CD4-positive, alpha-beta T cell (primary cell): ENCODE results near the gene CYGB. TPM values are rescaled to one million over a fixed set of nuclear protein-coding genes. Genes with fewer than 3 reads are reported as not detected.
"Not testable (repeated sequence)": the region's sequence is repeated elsewhere in the genome, so short reads cannot be mapped to it uniquely, and the experiment has no call there.

ENCODE experiments used
- ATAC-seq: fragments of 200-7000 bp; cut with Tn5 transposase; one replicate; pipeline ENCODE4 v1.10.0; 2022; ENCODE audit warnings: mild to moderate bottlenecking; ENCODE audit not compliant: poor library complexity
- CTCF ChIA-PET: fragments of 350-600 bp; sonication (Branson Sonifier 250); formaldehyde crosslinking; loops from one replicate; lab custom pipeline; 2021; ENCODE audit warnings: antibody characterized with exemption, inconsistent platforms; lab: Charles Lee
- POLR2A ChIA-PET: fragments of 350-600 bp; sonication (Branson Sonifier 250); formaldehyde crosslinking; loops from one replicate; lab custom pipeline; 2021; ENCODE audit warnings: antibody characterized with exemption, inconsistent platforms; lab: Charles Lee
- DNase-seq, 14 experiments: peaks; one replicate each; pipeline ENCODE4 v3.0.0-alpha.2; 2013 to 2020; ENCODE audit warnings: mixed read lengths in 2 of 14
- H3K27ac ChIP-seq, 2 donors: one replicate each; pipeline versions ENCODE4 v1.5.1 to v1.7.0; 2013; ENCODE audit warnings: low read length in 2 of 2, low read depth in 1 of 2, mild to moderate bottlenecking in 1 of 2
- H3K27me3 ChIP-seq, 2 experiments: 1 replicate in 1 of 2; 2 replicates in 1 of 2; pipeline versions ENCODE4 v1.6.1 to v1.7.0; 2013; ENCODE audit warnings: low read length in 2 of 2, control low read depth in 1 of 2, mild to moderate bottlenecking in 1 of 2, moderate library complexity in 1 of 2; ENCODE audit not compliant: insufficient read depth in 2 of 2, control insufficient read depth in 1 of 2
- H3K36me3 ChIP-seq: one replicate; pipeline ENCODE4 v1.6.1; 2013; ENCODE audit warnings: low read length, control low read depth; ENCODE audit not compliant: insufficient read depth
- H3K4me1 ChIP-seq: one replicate; pipeline ENCODE4 v1.6.1; 2013; ENCODE audit warnings: low read length, control low read depth; ENCODE audit not compliant: insufficient read depth
- H3K4me3 ChIP-seq: one replicate; pipeline ENCODE4 v1.5.1; 2013; ENCODE audit warnings: mild to moderate bottlenecking, low read length, moderate library complexity
- H3K9me3 ChIP-seq, 2 experiments: 1 replicate in 1 of 2; 2 replicates in 1 of 2; pipeline versions ENCODE4 v1.6.1 to v1.7.0; 2013; ENCODE audit warnings: low read length in 2 of 2, mild to moderate bottlenecking in 2 of 2, control low read depth in 1 of 2, moderate library complexity in 1 of 2; ENCODE audit not compliant: control insufficient read depth in 1 of 2, insufficient read depth in 1 of 2
- H3K27ac Mint-ChIP-seq: one replicate; pipeline ENCODE4 v1.8.0; 2020; ENCODE audit warnings: mixed read lengths
- H3K27me3 Mint-ChIP-seq: one replicate; pipeline ENCODE4 v1.8.0; 2021; ENCODE audit warnings: mixed read lengths
- H3K36me3 Mint-ChIP-seq: one replicate; pipeline ENCODE4 v1.8.0; 2021; ENCODE audit warnings: low read depth, mixed read lengths
- H3K4me1 Mint-ChIP-seq: one replicate; pipeline ENCODE4 v1.8.0; 2021; ENCODE audit warnings: low read depth, mixed read lengths
- H3K4me3 Mint-ChIP-seq: one replicate; pipeline ENCODE4 v1.8.0; 2020; ENCODE audit warnings: mild to moderate bottlenecking, mixed read lengths
- H3K9me3 Mint-ChIP-seq: one replicate; pipeline ENCODE4 v1.8.0; 2020; ENCODE audit warnings: mixed read lengths
- intact Hi-C, 2 experiments: fragments of 100-400 bp; cut with DNase I in 1 of 2; cut with micrococcal nuclease in 1 of 2; formaldehyde crosslinking; loops; one replicate each; pipeline versions ENCODE4 v1.15.1 to v1.9.0; 2023 to 2025; cut with DNase I, micrococcal nuclease
- total RNA-seq, 174 experiments: library from RNA in 2 of 174; stranded (reverse) in 2 of 174; gene quantifications; one replicate each; pipeline ENCODE4 v1.2.3 and lab custom pipeline; 2021 to 2026
- TF ChIP-seq, protein P1 (sequence below): fragments of 200-600 bp; IDR thresholded peaks from one replicate; pipeline ENCODE4 v1.8.0; 2022; ENCODE audit warnings: antibody characterized with exemption, mild to moderate bottlenecking

CYGB gene
- total RNA-seq, 2 experiments from 2014 or later: not detected

DNA sequence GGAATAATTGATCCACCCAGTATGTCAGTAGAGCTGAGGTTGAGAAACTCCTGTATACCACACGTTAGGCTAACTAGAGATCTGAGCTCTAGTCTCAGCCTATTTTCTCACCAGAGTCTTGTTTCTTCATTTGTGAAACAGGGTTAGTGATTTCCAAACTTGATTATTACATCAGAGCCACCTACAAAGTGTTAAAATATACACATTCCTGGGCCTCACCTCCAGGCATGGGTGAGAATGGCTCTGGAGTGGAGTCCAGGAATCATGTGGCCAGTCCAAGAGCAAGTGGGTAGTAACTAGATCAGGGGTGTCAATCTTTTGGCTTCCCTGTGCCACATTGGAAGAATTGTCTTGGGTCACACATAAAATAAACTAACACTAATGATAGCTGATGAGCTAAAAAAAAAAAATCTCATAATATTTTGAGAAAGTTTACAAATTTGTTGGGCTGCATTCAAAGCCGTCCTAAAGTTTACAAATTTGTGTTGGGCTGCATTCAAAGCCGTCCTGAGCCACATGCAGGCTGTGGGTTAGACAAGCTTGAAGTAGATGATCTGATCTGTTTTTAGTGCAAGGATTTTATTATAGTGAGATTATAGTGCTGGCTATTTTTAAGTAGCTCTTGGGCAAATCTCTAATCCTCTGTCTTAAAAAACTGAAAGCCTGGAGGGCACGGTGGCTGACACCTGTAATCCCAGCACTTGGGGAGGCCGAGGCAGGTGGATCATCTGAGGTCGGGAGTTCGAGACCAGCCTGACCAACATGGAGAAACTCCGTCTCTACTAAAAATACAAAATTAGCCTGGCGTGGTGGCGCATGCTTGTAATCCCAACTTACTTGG is 22.7 kb upstream of the CYGB start:
- H3K9me3 Mint-ChIP-seq: no peaks in the 10 kb centered on the region
- TF ChIP-seq, protein P1, sequence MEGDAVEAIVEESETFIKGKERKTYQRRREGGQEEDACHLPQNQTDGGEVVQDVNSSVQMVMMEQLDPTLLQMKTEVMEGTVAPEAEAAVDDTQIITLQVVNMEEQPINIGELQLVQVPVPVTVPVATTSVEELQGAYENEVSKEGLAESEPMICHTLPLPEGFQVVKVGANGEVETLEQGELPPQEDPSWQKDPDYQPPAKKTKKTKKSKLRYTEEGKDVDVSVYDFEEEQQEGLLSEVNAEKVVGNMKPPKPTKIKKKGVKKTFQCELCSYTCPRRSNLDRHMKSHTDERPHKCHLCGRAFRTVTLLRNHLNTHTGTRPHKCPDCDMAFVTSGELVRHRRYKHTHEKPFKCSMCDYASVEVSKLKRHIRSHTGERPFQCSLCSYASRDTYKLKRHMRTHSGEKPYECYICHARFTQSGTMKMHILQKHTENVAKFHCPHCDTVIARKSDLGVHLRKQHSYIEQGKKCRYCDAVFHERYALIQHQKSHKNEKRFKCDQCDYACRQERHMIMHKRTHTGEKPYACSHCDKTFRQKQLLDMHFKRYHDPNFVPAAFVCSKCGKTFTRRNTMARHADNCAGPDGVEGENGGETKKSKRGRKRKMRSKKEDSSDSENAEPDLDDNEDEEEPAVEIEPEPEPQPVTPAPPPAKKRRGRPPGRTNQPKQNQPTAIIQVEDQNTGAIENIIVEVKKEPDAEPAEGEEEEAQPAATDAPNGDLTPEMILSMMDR: no peak
- no peaks in the 10 kb centered on the region for H3K9me3 ChIP-seq
- no peak for ATAC-seq
- peak overlapping the region; percentile 31 for H3K4me3 ChIP-seq
- peaks cover 38% of the 10 kb centered on the region for H3K36me3 ChIP-seq
- H3K36me3 Mint-ChIP-seq: peaks cover 66% of the 10 kb centered on the region
- H3K4me1 ChIP-seq: peaks cover 62% of the 10 kb centered on the region
- peak overlapping the region; percentile 97 for H3K27ac Mint-ChIP-seq
- no peaks in the 10 kb centered on the region for H3K27me3 ChIP-seq
- peak overlapping the region in 1 of 2 donors; percentile 10 for H3K27ac ChIP-seq
- DNase-seq: no peak
- intact Hi-C loops: no loop called here
- peak overlapping the region; percentile 79 for H3K4me3 Mint-ChIP-seq
- CTCF ChIA-PET: interaction anchor here (0.8 to 2.4 kb wide), 3 partner anchors 21 to 64 kb away, joined by 3 to 10 read pairs (median 6); no protein-coding TSS in a partner anchor
- H3K4me1 Mint-ChIP-seq: peaks cover 68% of the 10 kb centered on the region
- no peaks in the 10 kb centered on the region for H3K27me3 Mint-ChIP-seq
- POLR2A ChIA-PET: interaction anchor here (0.6 to 1.2 kb wide), 5 partner anchors 26 to 539 kb away, joined by 3 to 9 read pairs (median 3); no protein-coding TSS in a partner anchor

DNA sequence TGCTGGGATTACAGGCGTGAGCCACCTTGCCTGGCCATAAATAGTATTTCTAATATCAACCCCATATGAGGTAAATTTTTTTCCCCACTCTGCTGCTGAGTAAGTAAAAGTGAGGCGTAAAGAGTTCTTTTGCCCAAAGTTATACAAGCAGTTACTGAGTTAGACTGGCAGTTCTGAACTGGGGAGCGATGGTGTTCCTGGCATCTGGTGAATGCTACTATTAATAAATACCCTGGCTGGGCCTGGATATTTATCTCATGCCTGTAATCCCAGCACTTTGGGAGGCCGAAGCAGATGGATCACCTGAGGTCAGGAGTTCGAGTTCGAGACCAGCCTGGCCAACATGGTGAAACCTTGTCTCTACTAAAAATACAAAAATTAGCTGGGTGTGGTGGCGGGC is 22.0 kb upstream of the CYGB start:
- POLR2A ChIA-PET: interaction anchor here (0.6 to 1.2 kb wide), 3 partner anchors 27 to 167 kb away, joined by 3 to 4 read pairs (median 3); no protein-coding TSS in a partner anchor
- peak overlapping the region; percentile 95 for H3K4me3 ChIP-seq
- peak overlapping the region; percentile 96 for H3K4me3 Mint-ChIP-seq
- peaks cover 58% of the 10 kb centered on the region for H3K36me3 Mint-ChIP-seq
- H3K9me3 Mint-ChIP-seq, H3K27me3 Mint-ChIP-seq, H3K27me3 ChIP-seq, ATAC-seq, H3K9me3 ChIP-seq, H3K27ac ChIP-seq, DNase-seq: not testable (repeated sequence)
- peak overlapping the region; percentile 97 for H3K27ac Mint-ChIP-seq
- H3K4me1 ChIP-seq: peaks cover 62% of the 10 kb centered on the region
- peaks cover 68% of the 10 kb centered on the region for H3K4me1 Mint-ChIP-seq
- CTCF ChIA-PET: interaction anchor here (1.3 to 2.4 kb wide), 2 partner anchors 36 to 65 kb away, joined by 6 to 10 read pairs; no protein-coding TSS in a partner anchor
- H3K36me3 ChIP-seq: peaks cover 30% of the 10 kb centered on the region
- intact Hi-C loops: loop anchor here (2.0 to 5.0 kb wide), 4 partner anchors 42 to 155 kb away; no protein-coding TSS in a partner anchor

DNA sequence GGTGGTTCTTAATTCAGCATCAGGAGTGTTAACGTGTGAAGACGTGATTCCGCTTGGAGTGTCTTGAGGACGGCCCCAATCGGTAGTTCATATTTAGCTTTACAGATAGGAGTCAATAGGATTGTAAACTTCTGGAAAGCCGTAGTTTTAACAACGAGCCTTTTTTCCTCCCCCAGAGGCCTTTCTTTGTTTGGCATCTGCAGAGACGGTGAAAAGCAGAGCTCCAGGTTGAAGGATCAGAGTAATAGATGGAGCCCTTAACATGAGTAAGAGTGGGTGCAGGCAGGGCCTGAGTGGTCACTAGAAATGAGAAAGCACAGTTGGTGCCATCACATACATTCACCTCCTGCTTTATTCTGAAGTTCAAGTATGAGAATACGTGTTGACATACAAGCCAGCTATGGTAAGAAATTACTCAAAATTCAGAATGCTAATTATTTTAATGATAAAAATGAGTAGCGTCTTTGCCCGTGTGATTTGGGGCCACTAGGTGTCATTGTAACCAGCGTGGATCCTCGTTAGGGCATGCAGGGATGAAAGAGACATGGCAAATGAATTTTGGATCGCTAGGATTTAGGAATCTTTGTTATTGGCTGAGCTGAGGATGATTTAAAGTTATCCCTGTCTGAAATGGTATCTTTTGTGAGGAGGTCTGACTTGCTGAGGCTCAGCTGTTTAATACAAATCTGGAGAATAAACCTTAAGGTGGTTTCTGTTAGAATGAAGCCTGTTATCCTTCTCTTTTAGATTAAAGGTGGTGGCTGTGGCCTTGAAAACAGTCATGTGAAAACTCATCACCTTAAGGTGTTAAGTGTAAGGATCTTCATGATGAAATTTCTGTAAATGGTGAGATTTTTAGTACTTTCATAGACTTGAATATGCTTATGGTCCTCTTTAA is 20.9 kb upstream of the CYGB start:
- H3K4me1 ChIP-seq: peaks cover 62% of the 10 kb centered on the region
- DNase-seq (peak in 4 of 14 experiments; percentile 44 to 56 (median 46)), ATAC-seq (no peak)
- TF ChIP-seq, protein P1: peak; percentile 75
- H3K4me3 ChIP-seq: peak overlapping the region; percentile 95
- H3K27ac ChIP-seq: peak overlapping the region; percentile 93 to 97
- Mint-ChIP-seq H3K27ac (peak overlapping the region; percentile 97), H3K4me3 (peak overlapping the region; percentile 96), H3K9me3 (no peaks in the 10 kb centered on the region), H3K27me3 (no peaks in the 10 kb centered on the region), H3K36me3 (peaks cover 54% of the 10 kb centered on the region), H3K4me1 (peaks cover 67% of the 10 kb centered on the region)
- H3K9me3 ChIP-seq: no peaks in the 10 kb centered on the region
- H3K27me3 ChIP-seq: no peaks in the 10 kb centered on the region
- peaks cover 25% of the 10 kb centered on the region for H3K36me3 ChIP-seq
- CTCF ChIA-PET: interaction anchor here (0.8 to 2.9 kb wide), 11 partner anchors 10 to 205 kb away, joined by 3 to 21 read pairs (median 4); partner anchors contain the start of genes PRPSAP1 and ST6GALNAC2
- intact Hi-C loops: loop anchor here (1.0 to 5.0 kb wide), 6 partner anchors 41 to 156 kb away; no protein-coding TSS in a partner anchor
- POLR2A ChIA-PET: interaction anchor here (0.8 to 2.4 kb wide), 12 partner anchors 9 to 205 kb away, joined by 3 to 17 read pairs (median 4); partner anchors contain the start of genes JMJD6, METTL23, PRPSAP1 and ST6GALNAC2
